ENCODE measurements around the gene CDK5R2. TPM values are rescaled to one million over a fixed set of nuclear protein-coding genes. Genes with fewer than 3 reads are reported as not detected.
"Not testable (repeated sequence)": the region's sequence is repeated elsewhere in the genome, so short reads cannot be mapped to it uniquely, and the experiment has no call there.

Gene CDK5R2
- total and polyA plus RNA-seq, 12 donors = 0.13 to 10.4 (median 1.7) TPM; not detected in 3

GRCh38 chr2:218925434-218925833, 34.0 kb upstream of the CDK5R2 start:
- no peaks in the 10 kb centered on the region for H3K27me3 ChIP-seq
- no peaks in the 10 kb centered on the region for H3K4me1 ChIP-seq (replicated peaks in 1 of 2)
- H3K27ac ChIP-seq = no peak overlapping the region
- no peak for DNase-seq
- WGBS, 4 donors = 60 to 80% (median 69%) methylated on average over 2 of the region's 2 CpGs
- no peak overlapping the region for H3K4me3 ChIP-seq
- H3K9me3 ChIP-seq (replicated peaks in 1 of 3) = no peaks in the 10 kb centered on the region
- no peak for TF ChIP-seq POLR2A (IDR thresholded peaks at IDR 0.05)
- H3K36me3 ChIP-seq (replicated peaks in 1 of 2) = no peaks in the 10 kb centered on the region
- intact Hi-C loops (cut with DNase I) = no loop called here

GRCh38 chr2:218927422-218927821, 32.0 kb upstream of the CDK5R2 start:
- Histone ChIP-seq H3K27me3 (no peaks in the 10 kb centered on the region), H3K9me3 (replicated peaks in 1 of 3) (no peaks in the 10 kb centered on the region), H3K4me3 (no peak overlapping the region), H3K27ac (no peak overlapping the region), H3K4me1 (replicated peaks in 1 of 2) (no peaks in the 10 kb centered on the region), H3K36me3 (replicated peaks in 1 of 2) (no peaks in the 10 kb centered on the region)
- 81 to 86% (median 83%) methylated on average over 2 of the region's 2 CpGs for WGBS, 4 donors
- TF ChIP-seq CTCF (IDR thresholded peaks at IDR 0.05) (no peak), POLR2A (IDR thresholded peaks at IDR 0.05) (no peak)
- intact Hi-C loops (cut with DNase I) = no loop called here
- no peak for DNase-seq

- Histone ChIP-seq H3K27me3 (no peaks in the 10 kb centered on the region), H3K4me1 (replicated peaks in 1 of 2) (no peaks in the 10 kb centered on the region), H3K27ac (no peak overlapping the region), H3K9me3 (replicated peaks in 1 of 3) (no peaks in the 10 kb centered on the region), H3K4me3 (no peak overlapping the region), H3K36me3 (replicated peaks in 1 of 2) (no peaks in the 10 kb centered on the region)
- 69 to 75% (median 70%) methylated on average over 4 of the region's 4 CpGs for WGBS, 4 donors
- TF ChIP-seq CTCF (IDR thresholded peaks at IDR 0.05) = no peak
- no peak for TF ChIP-seq POLR2A (IDR thresholded peaks at IDR 0.05)
- DNase-seq = no peak
- intact Hi-C loops (cut with DNase I) = no loop called here
Observed at GRCh38 chr2:218927876-218928275, 31.6 kb upstream of the CDK5R2 start.

- H3K4me1 ChIP-seq (replicated peaks in 1 of 2); H3K27me3 ChIP-seq; H3K9me3 ChIP-seq (replicated peaks in 1 of 3); H3K36me3 ChIP-seq (replicated peaks in 1 of 2); intact Hi-C loops (cut with DNase I); H3K4me3 ChIP-seq; H3K27ac ChIP-seq; DNase-seq: not testable (repeated sequence)
- 93 to 96% (median 96%) methylated on average over 6 to 10 of the region's 10 CpGs for WGBS, 4 donors
Observed at GRCh38 chr2:218930488-218930887, 29.0 kb upstream of the CDK5R2 start.

- intact Hi-C loops (cut with DNase I); H3K27ac ChIP-seq; H3K4me1 ChIP-seq (replicated peaks in 1 of 2); H3K9me3 ChIP-seq (replicated peaks in 1 of 3); H3K4me3 ChIP-seq; H3K36me3 ChIP-seq (replicated peaks in 1 of 2); DNase-seq; H3K27me3 ChIP-seq: not testable (repeated sequence)
- 83 to 94% (median 91%) methylated on average over 2 to 20 of the region's 25 CpGs for WGBS, 4 donors
Observed at GRCh38 chr2:218931751-218932150, 27.7 kb upstream of the CDK5R2 start.

GRCh38 chr2:218944759-218945404, 14.6 kb upstream of the CDK5R2 start:
- no peaks in the 10 kb centered on the region for H3K9me3 ChIP-seq (replicated peaks in 1 of 3)
- TF ChIP-seq POLR2A (IDR thresholded peaks at IDR 0.05) = no peak
- no peak for TF ChIP-seq CTCF (IDR thresholded peaks at IDR 0.05)
- peaks cover 16% of the 10 kb centered on the region for H3K27me3 ChIP-seq
- no peak overlapping the region for H3K27ac ChIP-seq
- WGBS, 4 donors = 75 to 89% (median 80%) methylated on average over 1 of the region's 1 CpG
- intact Hi-C loops (cut with DNase I) = no loop called here
- no peaks in the 10 kb centered on the region for H3K36me3 ChIP-seq (replicated peaks in 1 of 2)
- H3K4me1 ChIP-seq (replicated peaks in 1 of 2) = no peaks in the 10 kb centered on the region
- DNase-seq = no peak
- H3K4me3 ChIP-seq = no peak overlapping the region
